Transverse colon (tissue), 4 donors: ENCODE measurements around the gene RNPEP. TPM values are rescaled to one million over a fixed set of nuclear protein-coding genes. Genes with fewer than 3 reads are reported as not detected.
"Not testable (repeated sequence)": the region's sequence is repeated elsewhere in the genome, so short reads cannot be mapped to it uniquely, and the experiment has no call there.

Experiments
- DNase-seq: peaks from one replicate; pipeline ENCODE4 v3.0.0-alpha.2; 2019
- H3K27ac ChIP-seq, 4 donors: fragments of 200-600 bp; sonication (generic); 2 replicates each; pipeline ENCODE4 v1.5.1; 2016 to 2018; ENCODE audit warnings: inconsistent platforms in 4 of 4
- H3K27me3 ChIP-seq: fragments of 200-600 bp; sonication (generic); 2 replicates; pipeline ENCODE4 v1.5.1; 2017; ENCODE audit warnings: inconsistent platforms
- H3K36me3 ChIP-seq, 4 donors: fragments of 200-600 bp; sonication (generic); 2 replicates each; pipeline ENCODE4 v1.5.1; 2017 to 2019; ENCODE audit warnings: inconsistent platforms in 4 of 4
- H3K4me1 ChIP-seq, 4 donors: fragments of 200-600 bp; sonication (generic); 2 replicates each; pipeline ENCODE4 v1.5.1; 2017 to 2020; ENCODE audit warnings: inconsistent platforms in 4 of 4
- H3K4me3 ChIP-seq, 4 donors: fragments of 200-600 bp; sonication (generic); 1 replicate in 1 of 4; 2 replicates in 3 of 4; pipeline versions ENCODE4 v1.5.1 to v1.6.1; 2017 to 2019; ENCODE audit warnings: inconsistent platforms in 4 of 4
- H3K9me3 ChIP-seq, 2 donors: fragments of 200-600 bp; sonication (generic); 2 replicates each; pipeline ENCODE4 v1.5.1; 2017 to 2019; ENCODE audit warnings: inconsistent platforms in 2 of 2
- CTCF ChIP-seq, 5 experiments: fragments of 200-600 bp in 3 of 5; fragments of 450-650 bp in 2 of 5; sonication (generic) in 3 of 5; IDR thresholded peaks; 1 replicate in 2 of 5; 2 replicates in 3 of 5; pipeline ENCODE4 v1.5.1; 2016 to 2017; ENCODE audit warnings: antibody characterized with exemption in 5 of 5, inconsistent platforms in 3 of 5, mild to moderate bottlenecking in 2 of 5, moderate library complexity in 1 of 5
- EP300 ChIP-seq: sonication (generic); formaldehyde crosslinking; IDR thresholded peaks from one replicate; pipeline ENCODE4 v1.6.1; 2017; ENCODE audit warnings: antibody characterized with exemption, low read depth
- POLR2A ChIP-seq: fragments of 450-650 bp; IDR thresholded peaks from one replicate; pipeline ENCODE4 v1.6.1; 2016; ENCODE audit warnings: antibody characterized with exemption, mild to moderate bottlenecking, moderate library complexity
- POLR2AphosphoS5 ChIP-seq, 3 donors: sonication (generic); formaldehyde crosslinking; IDR thresholded peaks; one replicate each; pipeline ENCODE4 v1.6.1; 2016; ENCODE audit warnings: antibody characterized with exemption in 3 of 3
- WGBS, 2 donors: methylation state at CpG; one replicate each; pipeline ENCODE4 v1.1.5; 2018; ENCODE audit warnings: low coverage in 1 of 2; 5-methylcytosine and 5-hydroxymethylcytosine counted together
- in situ Hi-C, 4 donors: fragments of 200-750 bp; cut with MboI; loops; one replicate each; pipeline versions ENCODE4 v1.15.0 to v1.15.1; 2017; ENCODE audit warnings: low sequenced_read_pairs in 3 of 4, low pct_ligation_motif_present in 1 of 4, low pct_unique_long_range_greater_than_20kb in 1 of 4
- intact Hi-C: fragments of 100-400 bp; cut with DNase I; formaldehyde crosslinking; loops from one replicate; pipeline ENCODE4 v1.15.1; 2023; ENCODE audit warnings: low total_unique reads
- total RNA-seq, 4 donors: library from RNA; depleted of rRNA; stranded (reverse); fragments of >200 nt; gene quantifications; one replicate each; pipeline ENCODE4 v1.1.0, GENCODE V29; 2016

RNPEP gene
- total RNA-seq, 4 donors from 2014 or later, result 118 to 285 (median 184) TPM

GRCh38 chr1:201955009-201955728 lies 27.3 kb upstream of the RNPEP start, which contains the start of gene TIMM17A:
Gene TIMM17A (plus strand): TSS chr1:201955503. CDS start chr1:201955527, 24 bp downstream.
- H3K4me3 ChIP-seq, result peak within 1 kb of the TSS; percentile 81 to 88 (median 84)
- peaks cover 7 to 20% (median 12%) of the 10 kb centered on the region in 4 donors for H3K4me1 ChIP-seq
- H3K27ac ChIP-seq, result peak within 1 kb of the TSS; percentile 87 to 92 (median 89)
- WGBS, 2 donors, result 0 to 1% methylated on average over 4 to 42 of the region's 43 CpGs
- no peaks in the 10 kb centered on the region for H3K27me3 ChIP-seq
- no peaks in the 10 kb centered on the region for H3K9me3 ChIP-seq
- TF ChIP-seq POLR2AphosphoS5 (IDR thresholded peaks at IDR 0.05) (peak; percentile 95 to 96 (median 95)), CTCF (IDR thresholded peaks at IDR 0.05) (no peak), EP300 (no peak), POLR2A (peak; percentile 96)
- intact Hi-C loops, result no loop called here
- DNase-seq, result peak; percentile 97
- H3K36me3 ChIP-seq, result peaks cover 0 to 21% (median 6%) of the 10 kb centered on the region in 4 donors
- in situ Hi-C loops, result no loop called here

- intact Hi-C loops, result no loop called here
- TF ChIP-seq CTCF (IDR thresholded peaks at IDR 0.05) (no peak), POLR2A (no peak), EP300 (no peak), POLR2AphosphoS5 (IDR thresholded peaks at IDR 0.05) (no peak)
- no peak for DNase-seq
- Histone ChIP-seq H3K4me1 (peaks cover 7 to 20% (median 12%) of the 10 kb centered on the region in 4 donors), H3K27ac (peak overlapping the region; percentile 87 to 92 (median 89)), H3K36me3 (peaks cover 0 to 26% (median 6%) of the 10 kb centered on the region in 4 donors), H3K9me3 (no peaks in the 10 kb centered on the region), H3K4me3 (peak overlapping the region; percentile 81 to 88 (median 84)), H3K27me3 (no peaks in the 10 kb centered on the region)
- in situ Hi-C loops, result no loop called here
- 0 to 1% methylated on average over 1 to 17 of the region's 17 CpGs for WGBS, 2 donors
These were observed 26.7 kb upstream of the RNPEP start for GRCh38 chr1:201955729-201956143.

GRCh38 chr1:201958348-201958747 lies 24.1 kb upstream of the RNPEP start:
- intact Hi-C loops (no loop called here), in situ Hi-C loops (no loop called here)
- H3K9me3 ChIP-seq, result no peaks in the 10 kb centered on the region
- no peak overlapping the region for H3K4me3 ChIP-seq
- peaks cover 7 to 20% (median 12%) of the 10 kb centered on the region in 4 donors for H3K4me1 ChIP-seq
- TF ChIP-seq POLR2A (no peak), CTCF (IDR thresholded peaks at IDR 0.05) (no peak), EP300 (no peak), POLR2AphosphoS5 (IDR thresholded peaks at IDR 0.05) (no peak)
- 79 to 81% methylated on average over 3 to 5 of the region's 5 CpGs for WGBS, 2 donors
- DNase-seq, result no peak
- no peaks in the 10 kb centered on the region for H3K27me3 ChIP-seq
- peaks cover 0 to 50% (median 19%) of the 10 kb centered on the region in 4 donors for H3K36me3 ChIP-seq
- no peak overlapping the region for H3K27ac ChIP-seq

- H3K9me3 ChIP-seq, intact Hi-C loops, in situ Hi-C loops, H3K4me3 ChIP-seq, H3K27ac ChIP-seq, H3K27me3 ChIP-seq, H3K4me1 ChIP-seq, DNase-seq: not testable (repeated sequence)
- peaks cover 0 to 81% (median 33%) of the 10 kb centered on the region in 4 donors for H3K36me3 ChIP-seq
- WGBS, 2 donors, result 92 to 94% methylated on average over 10 of the region's 10 CpGs
These were observed 20.1 kb upstream of the RNPEP start for GRCh38 chr1:201962382-201962781.
